Measurements from ENCODE around the gene RAB31.

- TF ChIP-seq, protein P1, sequence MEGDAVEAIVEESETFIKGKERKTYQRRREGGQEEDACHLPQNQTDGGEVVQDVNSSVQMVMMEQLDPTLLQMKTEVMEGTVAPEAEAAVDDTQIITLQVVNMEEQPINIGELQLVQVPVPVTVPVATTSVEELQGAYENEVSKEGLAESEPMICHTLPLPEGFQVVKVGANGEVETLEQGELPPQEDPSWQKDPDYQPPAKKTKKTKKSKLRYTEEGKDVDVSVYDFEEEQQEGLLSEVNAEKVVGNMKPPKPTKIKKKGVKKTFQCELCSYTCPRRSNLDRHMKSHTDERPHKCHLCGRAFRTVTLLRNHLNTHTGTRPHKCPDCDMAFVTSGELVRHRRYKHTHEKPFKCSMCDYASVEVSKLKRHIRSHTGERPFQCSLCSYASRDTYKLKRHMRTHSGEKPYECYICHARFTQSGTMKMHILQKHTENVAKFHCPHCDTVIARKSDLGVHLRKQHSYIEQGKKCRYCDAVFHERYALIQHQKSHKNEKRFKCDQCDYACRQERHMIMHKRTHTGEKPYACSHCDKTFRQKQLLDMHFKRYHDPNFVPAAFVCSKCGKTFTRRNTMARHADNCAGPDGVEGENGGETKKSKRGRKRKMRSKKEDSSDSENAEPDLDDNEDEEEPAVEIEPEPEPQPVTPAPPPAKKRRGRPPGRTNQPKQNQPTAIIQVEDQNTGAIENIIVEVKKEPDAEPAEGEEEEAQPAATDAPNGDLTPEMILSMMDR (tag by site-specific recombination; IDR thresholded peaks at IDR 0.05), result no peak
- no peak for TF ChIP-seq REPIN1 (tag by site-specific recombination; IDR thresholded peaks at IDR 0.05; ENCODE audit: low read depth)
- TF ChIP-seq ZNF18 (tag by site-specific recombination; IDR thresholded peaks at IDR 0.05), result no peak
- no peak for TF ChIP-seq ZNF146 (tag by site-specific recombination; IDR thresholded peaks at IDR 0.05)
- TF ChIP-seq ZNF23 (tag by site-specific recombination; IDR thresholded peaks at IDR 0.05; ENCODE audit: borderline replicate concordance), result no peak
- TF ChIP-seq, protein P2, sequence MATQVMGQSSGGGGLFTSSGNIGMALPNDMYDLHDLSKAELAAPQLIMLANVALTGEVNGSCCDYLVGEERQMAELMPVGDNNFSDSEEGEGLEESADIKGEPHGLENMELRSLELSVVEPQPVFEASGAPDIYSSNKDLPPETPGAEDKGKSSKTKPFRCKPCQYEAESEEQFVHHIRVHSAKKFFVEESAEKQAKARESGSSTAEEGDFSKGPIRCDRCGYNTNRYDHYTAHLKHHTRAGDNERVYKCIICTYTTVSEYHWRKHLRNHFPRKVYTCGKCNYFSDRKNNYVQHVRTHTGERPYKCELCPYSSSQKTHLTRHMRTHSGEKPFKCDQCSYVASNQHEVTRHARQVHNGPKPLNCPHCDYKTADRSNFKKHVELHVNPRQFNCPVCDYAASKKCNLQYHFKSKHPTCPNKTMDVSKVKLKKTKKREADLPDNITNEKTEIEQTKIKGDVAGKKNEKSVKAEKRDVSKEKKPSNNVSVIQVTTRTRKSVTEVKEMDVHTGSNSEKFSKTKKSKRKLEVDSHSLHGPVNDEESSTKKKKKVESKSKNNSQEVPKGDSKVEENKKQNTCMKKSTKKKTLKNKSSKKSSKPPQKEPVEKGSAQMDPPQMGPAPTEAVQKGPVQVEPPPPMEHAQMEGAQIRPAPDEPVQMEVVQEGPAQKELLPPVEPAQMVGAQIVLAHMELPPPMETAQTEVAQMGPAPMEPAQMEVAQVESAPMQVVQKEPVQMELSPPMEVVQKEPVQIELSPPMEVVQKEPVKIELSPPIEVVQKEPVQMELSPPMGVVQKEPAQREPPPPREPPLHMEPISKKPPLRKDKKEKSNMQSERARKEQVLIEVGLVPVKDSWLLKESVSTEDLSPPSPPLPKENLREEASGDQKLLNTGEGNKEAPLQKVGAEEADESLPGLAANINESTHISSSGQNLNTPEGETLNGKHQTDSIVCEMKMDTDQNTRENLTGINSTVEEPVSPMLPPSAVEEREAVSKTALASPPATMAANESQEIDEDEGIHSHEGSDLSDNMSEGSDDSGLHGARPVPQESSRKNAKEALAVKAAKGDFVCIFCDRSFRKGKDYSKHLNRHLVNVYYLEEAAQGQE (tag by site-specific recombination; IDR thresholded peaks at IDR 0.05), result no peak
- TF ChIP-seq ZBTB1 (tag by site-specific recombination; IDR thresholded peaks at IDR 0.05), result no peak
- no peak for TF ChIP-seq ATF2 (tag by site-specific recombination; IDR thresholded peaks at IDR 0.05; ENCODE audit: low read depth)
- TF ChIP-seq, protein P3, sequence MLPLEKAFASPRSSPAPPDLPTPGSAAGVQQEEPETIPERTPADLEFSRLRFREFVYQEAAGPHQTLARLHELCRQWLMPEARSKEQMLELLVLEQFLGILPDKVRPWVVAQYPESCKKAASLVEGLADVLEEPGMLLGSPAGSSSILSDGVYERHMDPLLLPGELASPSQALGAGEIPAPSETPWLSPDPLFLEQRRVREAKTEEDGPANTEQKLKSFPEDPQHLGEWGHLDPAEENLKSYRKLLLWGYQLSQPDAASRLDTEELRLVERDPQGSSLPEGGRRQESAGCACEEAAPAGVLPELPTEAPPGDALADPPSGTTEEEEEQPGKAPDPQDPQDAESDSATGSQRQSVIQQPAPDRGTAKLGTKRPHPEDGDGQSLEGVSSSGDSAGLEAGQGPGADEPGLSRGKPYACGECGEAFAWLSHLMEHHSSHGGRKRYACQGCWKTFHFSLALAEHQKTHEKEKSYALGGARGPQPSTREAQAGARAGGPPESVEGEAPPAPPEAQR (tag by site-specific recombination; IDR thresholded peaks at IDR 0.05), result no peak
- TF ChIP-seq YY1 (tag by site-specific recombination; IDR thresholded peaks at IDR 0.05), result no peak
These were observed 134.3 kb downstream of the RAB31 start for GRCh38 chr18:9842448-9842847.
